Ovary (tissue), 9 donors: ENCODE data around the gene OSBPL3. TPM values are rescaled to one million over a fixed set of nuclear protein-coding genes. Genes with fewer than 3 reads are reported as not detected.

ENCODE experiments used
- DNase-seq, 5 donors: peaks; one replicate each; pipeline ENCODE4 v3.0.0-alpha.2; 2019 to 2020
- H3K27ac ChIP-seq, 2 donors: fragments of 200-600 bp; one replicate each; pipeline versions ENCODE4 v1.5.1 to v1.8.0; 2019 to 2022
- H3K27me3 ChIP-seq: fragments of 200-600 bp; one replicate; pipeline ENCODE4 v1.8.0; 2022
- H3K36me3 ChIP-seq: fragments of 200-600 bp; sonication (generic); one replicate; pipeline ENCODE4 v1.5.1; 2019
- H3K4me1 ChIP-seq: one replicate; pipeline ENCODE4 v1.8.1; 2013; ENCODE audit warnings: mild to moderate bottlenecking, moderate library complexity; ENCODE audit not compliant: insufficient read depth
- H3K4me3 ChIP-seq: fragments of 200-600 bp; sonication (generic); one replicate; pipeline ENCODE4 v1.5.1; 2017
- H3K9me3 ChIP-seq, 2 donors: fragments of 200-600 bp in 1 of 2; sonication (generic) in 1 of 2; one replicate each; pipeline versions ENCODE4 v1.5.1 to v1.8.1; 2013 to 2019; ENCODE audit warnings: mild to moderate bottlenecking in 1 of 2, moderate library complexity in 1 of 2
- CTCF ChIP-seq, 3 donors: fragments of 450-650 bp in 2 of 3; fragments of 200-600 bp in 1 of 3; IDR thresholded peaks; one replicate each; pipeline versions ENCODE4 v1.5.1 to v1.8.0; 2016 to 2022; ENCODE audit warnings: antibody characterized with exemption in 3 of 3, mild to moderate bottlenecking in 1 of 3
- EP300 ChIP-seq: sonication (generic); formaldehyde crosslinking; IDR thresholded peaks from one replicate; pipeline ENCODE4 v1.6.1; 2017; ENCODE audit warnings: antibody characterized with exemption
- POLR2A ChIP-seq: fragments of 450-650 bp; IDR thresholded peaks from one replicate; pipeline ENCODE4 v1.6.1; 2017; ENCODE audit warnings: antibody characterized with exemption, mild to moderate bottlenecking, moderate library complexity
- WGBS, 3 donors: extraction: QIAGEN DNeasy Blood & Tissue Kit in 1 of 3; methylation state at CpG; one replicate each; pipeline versions ENCODE4 v1.1.5 to v1.1.7; 2013 to 2017; 5-methylcytosine and 5-hydroxymethylcytosine counted together
- intact Hi-C, 4 donors: fragments of 100-400 bp; cut with DNase I; formaldehyde crosslinking; loops; one replicate each; pipeline versions ENCODE4 v1.11.0 to v1.15.1; 2022 to 2023
- polyA plus RNA-seq, 2 donors: library from polyadenylated mRNA; stranded (reverse); fragments of 200-250 nt in 1 of 2; fragments of 350-450 nt in 1 of 2; fragmentation: Illumina TruSeq in 1 of 2; extraction: RNeasy Lipid Tissue Mini Kit (QIAGEN cat#74804) in 1 of 2; gene quantifications; one replicate each; pipeline ENCODE4 v1.2.3, GENCODE V29; 2013 to 2014
- total RNA-seq, 7 donors: library from RNA; depleted of rRNA in 2 of 7; stranded (reverse); fragments of >200 nt in 2 of 7; fragmentation: NEBNext Ultra II Directional in 3 of 7; extraction: Animal tissue kit (Norgen Biotek cat#: 25700) in 3 of 7; gene quantifications; one replicate each; pipeline versions ENCODE4 v1.1.0 to v1.2.4, GENCODE V29; 2016 to 2023
- donor health status: DM: no; HTN: no; CAD: no; lungs with moderate emphysema.
- donor health status: DM: no; HTN: no; CAD: no.
- donor health status: Bipolar disorder and iron deficiency.
- donor health status: DM: yes; HTN: yes; CAD: no.
- donor health status: DM: no; HTN: no; CAD: no.
- donor health status: DM: yes; HTN: yes; CAD: no.

The OSBPL3 gene
- total and polyA plus RNA-seq, 9 donors = 6.0 to 29.1 (median 13.1) TPM

GRCh38 chr7:24932389-24932788, 47.6 kb downstream of the OSBPL3 start:
- H3K9me3 ChIP-seq = no peaks in the 10 kb centered on the region
- 90 to 91% (median 91%) methylated on average over 3 of the region's 3 CpGs for WGBS, 3 donors
- H3K27me3 ChIP-seq = no peaks in the 10 kb centered on the region
- no peak overlapping the region for H3K27ac ChIP-seq
- H3K36me3 ChIP-seq = no peaks in the 10 kb centered on the region
- DNase-seq = no peak
- H3K4me1 ChIP-seq = no peaks in the 10 kb centered on the region
- no peak overlapping the region for H3K4me3 ChIP-seq
- TF ChIP-seq CTCF (IDR thresholded peaks at IDR 0.05) (no peak), POLR2A (no peak), EP300 (no peak)
- intact Hi-C loops = no loop called here

GRCh38 chr7:24931844-24932243, 48.1 kb downstream of the OSBPL3 start:
- H3K27me3 ChIP-seq = no peaks in the 10 kb centered on the region
- no peak overlapping the region for H3K4me3 ChIP-seq
- no peak for TF ChIP-seq EP300
- no peak for TF ChIP-seq POLR2A
- TF ChIP-seq CTCF (IDR thresholded peaks at IDR 0.05) = no peak
- H3K4me1 ChIP-seq = no peaks in the 10 kb centered on the region
- H3K36me3 ChIP-seq = no peaks in the 10 kb centered on the region
- 79 to 95% (median 94%) methylated on average over 3 of the region's 3 CpGs for whole genome bisulfite sequencing, 3 donors
- no peak overlapping the region for H3K27ac ChIP-seq
- H3K9me3 ChIP-seq = no peaks in the 10 kb centered on the region
- no peak for DNase-seq
- intact Hi-C loops = no loop called here

- TF ChIP-seq CTCF (IDR thresholded peaks at IDR 0.05) = no peak
- no peak for TF ChIP-seq EP300
- TF ChIP-seq POLR2A = no peak
- no peak for DNase-seq
- Histone ChIP-seq H3K9me3 (no peaks in the 10 kb centered on the region), H3K36me3 (no peaks in the 10 kb centered on the region), H3K27me3 (no peaks in the 10 kb centered on the region), H3K4me3 (no peak overlapping the region), H3K27ac (no peak overlapping the region), H3K4me1 (peaks cover 1% of the 10 kb centered on the region)
- intact Hi-C loops = no loop called here
- 86 to 90% (median 88%) methylated on average over 1 of the region's 1 CpG for WGBS, 3 donors
These were observed 49.1 kb downstream of the OSBPL3 start for GRCh38 chr7:24930856-24931255.

- H3K27me3 ChIP-seq = no peaks in the 10 kb centered on the region
- H3K4me3 ChIP-seq = no peak overlapping the region
- intact Hi-C loops = no loop called here
- H3K27ac ChIP-seq = no peak overlapping the region
- DNase-seq = no peak
- WGBS, 3 donors = 53 to 68% (median 65%) methylated on average over 5 of the region's 5 CpGs
- H3K9me3 ChIP-seq = no peaks in the 10 kb centered on the region
- H3K36me3 ChIP-seq = no peaks in the 10 kb centered on the region
- TF ChIP-seq POLR2A (no peak), EP300 (no peak), CTCF (IDR thresholded peaks at IDR 0.05) (no peak)
- H3K4me1 ChIP-seq = peaks cover 12% of the 10 kb centered on the region
These were observed 53.1 kb downstream of the OSBPL3 start for GRCh38 chr7:24926623-24927524.
